Activated CD8-positive, alpha-beta memory T cell treated with anti-CD3 and anti-CD28 coated beads for 24 hours (primary cell): ENCODE measurements around the gene KIAA0586.

ENCODE experiments used
- DNase-seq: peaks from one replicate; pipeline ENCODE4 v3.0.0-alpha.2; 2020

Gene KIAA0586

DNA sequence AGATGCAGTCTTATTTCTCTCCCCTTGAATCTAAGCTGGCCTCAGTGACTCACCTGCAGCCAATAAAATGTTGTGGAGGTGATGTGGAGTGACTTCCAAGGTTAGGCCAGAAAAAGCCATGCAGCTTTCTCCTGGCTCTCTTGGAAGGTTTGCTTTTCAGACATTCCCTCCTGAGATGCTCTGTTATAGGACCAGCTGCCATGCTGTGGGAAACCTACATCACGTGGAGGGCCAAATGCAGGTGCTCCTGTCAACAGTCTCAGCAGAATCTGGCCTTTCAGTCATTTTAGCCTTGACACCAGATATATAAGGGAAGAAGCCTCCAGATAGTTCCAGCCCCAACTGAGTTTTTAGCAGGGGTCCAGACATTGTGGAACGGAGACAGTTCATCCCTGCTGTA is 172.2 kb downstream of the KIAA0586 start:
- no peak for DNase-seq
